GM04503 (cell line): ENCODE data around the gene APBB1.
"Not testable (repeated sequence)": the region's sequence is repeated elsewhere in the genome, so short reads cannot be mapped to it uniquely, and the experiment has no call there.

Experiments
- DNase-seq: peaks from one replicate; pipeline ENCODE4 v3.0.0-alpha.2; 2012; ENCODE audit warnings: low read depth

The APBB1 gene

GRCh38 chr11:6417907-6418556, 862 bp downstream of the APBB1 start:
- DNase-seq: no peak

DNA sequence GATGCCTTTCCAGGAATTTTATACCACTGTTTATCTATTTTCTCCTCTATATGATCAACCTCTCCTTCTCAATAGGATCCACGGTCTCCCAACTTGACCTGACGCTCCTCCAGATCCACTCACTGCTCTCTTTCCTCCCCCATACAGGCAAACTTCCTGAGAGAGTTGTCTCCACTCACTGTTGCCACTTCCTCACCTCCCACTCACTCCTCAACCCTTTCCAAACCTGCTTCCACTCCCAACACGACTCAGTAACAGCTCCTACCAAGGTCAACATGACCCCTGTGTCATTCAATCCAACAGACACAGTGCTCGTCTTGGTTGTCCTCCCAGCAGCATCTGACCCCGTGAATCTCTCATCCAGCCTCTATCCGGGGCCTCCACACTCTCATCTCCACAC, 3.1 kb downstream of the APBB1 start:
- no peak for DNase-seq

- no peak for DNase-seq
Measured at GRCh38 chr11:6414874-6415328, 4.0 kb downstream of the APBB1 start.

- no peak for DNase-seq
Measured at GRCh38 chr11:6413791-6414201, 5.1 kb downstream of the APBB1 start.

- DNase-seq: no peak
Measured at GRCh38 chr11:6411594-6412031, 7.3 kb downstream of the APBB1 start.

- DNase-seq: no peak
Measured at GRCh38 chr11:6410695-6411430, 8.0 kb downstream of the APBB1 start.

DNA sequence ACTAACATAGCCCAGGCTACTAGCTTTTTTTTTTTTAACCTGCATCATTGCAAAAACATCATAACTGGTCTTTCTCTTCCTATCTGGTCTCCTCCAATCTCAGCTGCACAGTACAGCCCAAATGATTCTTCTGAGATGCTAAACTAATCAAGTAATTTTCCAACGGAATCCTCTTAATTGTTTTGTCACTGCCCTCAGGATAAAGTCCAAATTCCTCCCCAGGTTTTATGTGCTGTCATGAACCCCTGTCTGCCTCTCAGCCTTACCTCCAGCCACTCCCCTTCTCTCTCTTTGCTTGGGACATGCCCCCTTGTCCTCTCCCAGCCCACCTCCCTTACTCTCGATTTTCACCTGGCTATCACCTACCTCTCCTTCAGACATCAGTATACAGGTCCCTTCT, 12.5 kb downstream of the APBB1 start:
- no peak for DNase-seq

GRCh38 chr11:6405846-6406245, 13.0 kb downstream of the APBB1 start:
- DNase-seq: no peak

DNA sequence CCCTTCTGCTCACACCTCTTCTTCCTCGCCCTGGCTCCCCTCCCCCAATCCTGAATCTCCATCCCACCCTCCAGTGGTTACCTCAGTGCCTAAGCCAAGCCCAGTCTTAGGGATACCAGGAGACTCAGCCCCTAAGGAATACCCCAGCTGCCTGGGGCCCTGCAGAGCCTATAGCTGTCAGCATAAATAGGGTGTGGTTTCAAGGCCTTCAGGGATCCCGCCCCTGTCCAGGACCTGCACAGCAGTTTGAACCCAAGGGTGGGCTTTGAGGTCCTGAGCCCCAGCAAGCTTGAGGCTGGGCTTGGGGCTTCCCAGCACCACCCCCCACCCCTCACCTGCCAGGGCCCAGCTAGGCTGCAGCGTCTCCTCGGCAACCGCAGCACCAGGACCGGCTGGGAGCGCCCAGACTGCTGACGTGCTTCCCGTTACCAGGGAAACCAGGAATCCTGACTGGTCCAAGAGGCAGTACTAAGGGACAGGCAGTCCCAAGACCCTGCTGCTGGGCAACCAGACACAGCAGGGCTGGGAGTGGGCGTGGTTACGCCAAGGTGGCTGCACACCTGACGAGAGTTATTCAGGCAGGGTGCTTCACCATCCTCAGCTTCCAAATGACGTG, 13.7 kb downstream of the APBB1 start:
- no peak for DNase-seq

DNA sequence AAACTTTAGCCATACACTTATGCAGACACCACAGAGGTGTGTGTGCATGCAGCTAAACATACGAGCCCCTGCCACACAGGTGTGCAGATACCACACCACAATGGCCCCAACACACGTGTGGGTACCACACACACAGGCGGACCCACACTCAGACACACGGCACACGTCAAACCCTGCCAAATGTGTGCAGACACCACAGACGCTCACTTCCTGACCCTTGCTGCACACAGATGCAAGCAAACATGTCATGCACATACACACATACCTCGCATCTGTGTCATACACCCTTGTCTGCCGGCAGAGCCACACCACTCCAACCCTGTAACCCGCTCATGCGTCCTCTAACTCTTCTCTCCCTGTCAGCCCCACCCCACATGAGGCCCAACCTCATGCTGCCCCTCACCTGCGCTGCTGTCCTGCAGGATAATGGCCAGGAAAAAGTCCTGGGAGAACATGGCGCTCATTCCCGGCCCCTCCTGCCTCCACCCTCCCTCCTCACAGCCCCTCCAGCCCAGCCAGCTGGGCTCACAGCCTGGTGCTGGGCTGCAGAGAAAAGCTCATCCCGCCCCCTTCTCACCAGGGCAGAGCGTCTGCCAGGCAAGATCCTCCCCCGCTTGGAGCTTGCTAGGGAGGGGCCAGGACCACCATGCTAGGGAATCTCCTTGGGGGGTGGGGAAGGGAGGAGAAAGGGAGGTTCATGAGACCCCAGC, 14.4 kb downstream of the APBB1 start:
- no peak for DNase-seq

DNA sequence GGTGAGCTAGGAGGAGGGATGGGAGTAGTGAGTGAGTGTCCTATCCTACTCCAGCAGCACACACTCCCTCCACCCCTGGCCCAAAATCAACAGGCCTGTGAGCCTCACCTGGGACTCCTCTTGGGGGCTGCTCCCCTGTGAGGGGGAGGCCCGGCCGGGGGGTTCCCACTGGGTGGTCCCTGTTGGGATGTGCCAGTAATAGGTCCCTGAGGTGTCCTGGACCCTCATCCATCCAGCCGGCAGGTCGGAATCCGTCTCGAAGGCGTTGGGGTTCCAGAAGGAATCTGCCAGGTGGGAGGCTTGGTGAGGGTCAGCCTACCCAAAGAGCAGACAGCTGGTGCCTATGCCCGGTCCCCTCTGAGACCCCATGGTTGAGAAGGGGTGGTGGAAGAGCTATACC, 15.4 kb downstream of the APBB1 start:
- no peak for DNase-seq

DNA sequence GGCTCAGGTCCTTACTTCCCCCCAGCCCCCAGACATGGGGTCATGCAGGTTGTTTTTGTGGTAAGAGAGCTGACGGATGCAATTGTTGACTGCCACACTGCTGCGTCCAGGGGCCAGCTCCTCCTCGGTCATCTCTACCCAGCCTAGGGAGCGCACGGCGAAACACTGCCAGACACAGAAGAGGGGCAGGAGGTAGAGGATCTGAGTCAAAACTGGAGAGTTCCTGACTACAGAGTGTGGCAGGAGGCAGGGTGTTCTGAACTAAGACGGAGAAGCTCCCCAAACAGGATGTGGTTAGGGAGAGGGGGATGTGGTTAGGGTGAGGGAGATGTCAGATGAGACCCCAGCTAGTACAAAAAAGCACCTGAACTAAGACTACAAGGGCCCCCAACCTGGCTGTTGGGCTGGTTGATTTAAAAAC, 16.3 kb downstream of the APBB1 start:
- no peak for DNase-seq

GRCh38 chr11:6402061-6402470, 16.8 kb downstream of the APBB1 start:
- no peak for DNase-seq

GRCh38 chr11:6401464-6401863, 17.4 kb downstream of the APBB1 start:
- DNase-seq: no peak

DNA sequence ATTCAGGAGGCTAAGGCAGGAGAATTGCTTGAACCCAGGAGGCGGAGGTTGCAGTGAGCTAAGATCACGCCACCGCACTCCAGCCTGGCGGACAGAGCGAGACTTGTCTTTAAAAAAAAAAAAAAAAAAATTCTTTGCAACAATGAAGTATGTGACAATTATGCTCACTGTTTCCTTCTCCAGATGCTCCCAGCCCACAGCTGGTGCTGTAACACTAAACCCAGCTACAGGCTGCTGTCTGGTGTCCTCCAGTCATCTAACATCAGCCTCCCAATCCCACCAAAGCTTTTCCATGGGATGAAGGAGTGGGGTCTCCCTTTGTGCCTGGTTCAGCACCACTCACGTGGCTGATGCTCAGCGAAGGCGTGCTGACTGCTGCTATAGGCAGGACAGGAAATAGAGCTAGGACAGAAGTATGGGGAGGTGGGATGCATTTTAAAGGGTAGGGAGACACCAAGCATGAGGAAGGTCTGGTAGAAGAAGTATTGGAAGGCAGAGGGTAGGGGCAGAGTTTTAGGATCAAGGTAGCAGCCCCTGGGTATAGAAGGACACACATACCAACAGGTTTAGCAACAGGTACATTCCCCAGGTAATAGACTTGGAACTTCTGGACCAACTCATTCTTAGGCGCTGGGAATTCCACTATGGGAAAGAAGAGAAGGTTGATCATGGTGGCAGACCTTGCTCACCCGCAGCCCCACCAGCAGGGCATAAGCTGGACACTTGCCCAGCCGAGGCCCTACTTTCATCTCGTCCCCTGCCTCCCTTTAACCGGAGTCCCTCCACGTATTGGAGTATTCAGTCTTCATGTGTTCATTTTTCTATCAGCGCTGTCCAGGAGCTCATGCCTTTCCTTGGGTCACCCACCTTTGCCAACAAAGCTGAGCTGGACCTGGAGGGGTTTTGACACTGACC, 18.2 kb downstream of the APBB1 start:
- no peak for DNase-seq

DNA sequence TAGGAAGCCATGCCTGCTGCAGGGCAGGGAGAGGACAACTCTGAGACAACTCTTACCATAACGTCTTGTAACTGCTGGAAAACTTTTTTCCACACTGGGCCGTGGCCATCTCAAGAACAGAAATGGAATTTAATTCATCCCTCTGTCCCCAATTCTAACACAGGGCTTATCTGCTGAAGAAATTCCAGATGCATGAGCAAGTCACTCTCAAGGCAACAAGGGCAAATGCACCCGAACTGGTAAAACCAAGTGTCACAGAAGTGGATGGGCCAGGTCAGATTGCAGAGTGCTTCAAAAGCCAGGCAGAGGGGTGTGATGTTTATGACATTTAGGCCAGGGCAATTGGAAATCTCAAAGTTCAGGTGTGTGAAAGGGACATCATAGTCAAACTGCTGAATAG, 21.3 kb downstream of the APBB1 start:
- DNase-seq: no peak

- DNase-seq: no peak
Measured at GRCh38 chr11:6397156-6397555, 21.7 kb downstream of the APBB1 start.

DNA sequence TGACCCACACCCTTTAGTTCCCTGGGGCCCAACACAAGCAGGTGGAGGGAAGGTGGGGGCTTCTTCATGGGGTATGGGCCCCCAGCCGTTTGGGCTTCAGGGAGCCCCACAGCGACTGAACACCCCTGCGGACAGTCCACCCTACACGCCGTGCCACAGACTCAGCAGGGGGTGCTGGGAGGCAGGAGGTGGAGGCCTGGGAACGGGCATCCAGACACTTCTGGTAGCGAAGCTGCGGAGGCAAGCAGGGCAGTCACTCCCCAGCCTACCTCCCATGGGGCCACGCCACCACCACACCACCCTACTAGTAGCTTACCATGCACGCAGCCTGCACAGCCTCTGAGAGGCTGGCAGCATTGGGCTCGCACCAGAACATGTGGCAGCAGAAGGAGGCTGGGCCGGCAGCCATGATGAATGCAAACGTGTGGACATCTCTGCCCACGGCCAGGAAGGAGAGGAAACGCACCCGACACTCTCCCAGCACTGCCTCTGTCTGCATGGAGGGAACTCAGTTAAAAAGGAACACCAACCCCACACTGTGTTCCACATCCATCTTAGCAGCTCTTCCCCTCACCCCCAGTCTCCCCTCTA, 23.3 kb downstream of the APBB1 start:
- DNase-seq: no peak

GRCh38 chr11:6393989-6394670, 24.8 kb downstream of the APBB1 start:
- DNase-seq: no peak

DNA sequence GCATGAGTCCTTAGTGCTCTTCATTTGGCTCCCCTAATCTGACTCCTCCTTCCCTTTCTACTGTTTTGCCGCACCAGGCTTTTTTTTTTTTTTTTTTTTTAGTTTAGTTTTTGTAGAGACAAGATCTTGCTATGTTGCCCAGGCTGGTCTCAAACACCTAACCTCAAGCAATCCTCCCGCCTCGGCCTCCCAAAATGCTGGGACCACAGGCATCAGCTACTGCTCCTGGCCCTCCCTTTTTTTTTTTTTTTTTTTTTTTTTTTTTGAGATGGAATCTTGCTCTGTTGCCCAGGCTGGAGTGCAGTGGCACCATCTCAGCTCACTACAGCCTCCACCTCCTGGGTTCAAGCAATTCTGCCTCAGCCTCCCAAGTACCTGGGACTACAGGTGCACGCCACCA, 26.6 kb downstream of the APBB1 start:
- DNase-seq: not testable (repeated sequence)
